ENCODE results near the gene SORBS1.

The SORBS1 gene

GRCh38 chr10:95289921-95290421 is 271.2 kb downstream of the SORBS1 start:
- no peak for DNase-seq (ENCODE audit: low read depth)

GRCh38 chr10:95289003-95289920 is 271.9 kb downstream of the SORBS1 start:
- no peak for DNase-seq (ENCODE audit: low read depth)

GRCh38 chr10:95288303-95288702 is 272.9 kb downstream of the SORBS1 start:
- DNase-seq (ENCODE audit: low read depth), result no peak

GRCh38 chr10:95287281-95287680 is 273.9 kb downstream of the SORBS1 start:
- DNase-seq (ENCODE audit: low read depth), result no peak

GRCh38 chr10:95286707-95287106 is 274.5 kb downstream of the SORBS1 start:
- no peak for DNase-seq (ENCODE audit: low read depth)

GRCh38 chr10:95285556-95285955 is 275.6 kb downstream of the SORBS1 start:
- DNase-seq (ENCODE audit: low read depth), result no peak

GRCh38 chr10:95284807-95285206 is 276.4 kb downstream of the SORBS1 start:
- DNase-seq (ENCODE audit: low read depth), result no peak

GRCh38 chr10:95282107-95282506 is 279.1 kb downstream of the SORBS1 start:
- DNase-seq (ENCODE audit: low read depth), result no peak

GRCh38 chr10:95281206-95281605 is 280.0 kb downstream of the SORBS1 start:
- no peak for DNase-seq (ENCODE audit: low read depth)

- DNase-seq (ENCODE audit: low read depth), result no peak
These were observed 280.5 kb downstream of the SORBS1 start for GRCh38 chr10:95280637-95281036.

GRCh38 chr10:95279042-95279820 is 281.9 kb downstream of the SORBS1 start:
- no peak for DNase-seq (ENCODE audit: low read depth)

GRCh38 chr10:95278061-95278988 is 282.8 kb downstream of the SORBS1 start:
- no peak for DNase-seq (ENCODE audit: low read depth)

GRCh38 chr10:95277614-95278013 is 283.6 kb downstream of the SORBS1 start:
- DNase-seq (ENCODE audit: low read depth), result no peak

- no peak for DNase-seq (ENCODE audit: low read depth)
These were observed 284.0 kb downstream of the SORBS1 start for GRCh38 chr10:95277201-95277570.

GRCh38 chr10:95276367-95277200 is 284.6 kb downstream of the SORBS1 start:
- no peak for DNase-seq (ENCODE audit: low read depth)

- DNase-seq (ENCODE audit: low read depth), result no peak
These were observed 285.3 kb downstream of the SORBS1 start for GRCh38 chr10:95275726-95276366.

GRCh38 chr10:95273393-95274312 is 287.5 kb downstream of the SORBS1 start:
- DNase-seq (ENCODE audit: low read depth), result no peak

GRCh38 chr10:95268438-95268837 is 292.7 kb downstream of the SORBS1 start:
- DNase-seq (ENCODE audit: low read depth), result no peak

GRCh38 chr10:95267251-95267650 is 293.9 kb downstream of the SORBS1 start:
- DNase-seq (ENCODE audit: low read depth), result no peak

All from T follicular helper cell (primary cell).